AG04450 (cell line): Measurements from ENCODE around the gene EML6. TPM values are rescaled to one million over a fixed set of nuclear protein-coding genes. Genes with fewer than 3 reads are reported as not detected.

Experiments
- CTCF ChIA-PET: fragments of 300-600, 350-600 bp; formaldehyde crosslinking; extraction: SDS; loops from one replicate; lab custom pipeline; 2022; ENCODE audit warnings: antibody characterized with exemption, inconsistent platforms; lab: Charles Lee
- POLR2A ChIA-PET: fragments of 350-600 bp; formaldehyde crosslinking; extraction: SDS; loops from one replicate; lab custom pipeline; 2021; ENCODE audit warnings: antibody characterized with exemption, inconsistent platforms; lab: Yijun Ruan, JAX
- DNase-seq: peaks from one replicate; pipeline ENCODE4 v3.0.0-alpha.2; 2011; ENCODE audit warnings: low read depth, low spot score
- H3K27ac ChIP-seq: one replicate; pipeline ENCODE4 v1.5.1; 2012; ENCODE audit warnings: low read depth, low read length, control low read depth
- H3K27me3 ChIP-seq: one replicate; pipeline ENCODE4 v1.6.0; 2012; ENCODE audit warnings: low read length; ENCODE audit not compliant: control insufficient read depth, insufficient read depth
- H3K4me3 ChIP-seq: 2 replicates; pipeline ENCODE4 v1.5.1; 2011; ENCODE audit warnings: mild to moderate bottlenecking, low read depth, low read length, control low read depth
- H3K9me3 ChIP-seq: 2 replicates; pipeline ENCODE4 v1.5.1; 2012; ENCODE audit warnings: low read length; ENCODE audit not compliant: control insufficient read depth, insufficient read depth
- polyA minus RNA-seq: library from RNA; depleted of rRNA, polyadenylated mRNA; stranded (reverse); fragments of >200 nt; gene quantifications from 2 replicates; pipeline ENCODE4 v1.2.3, GENCODE V29; 2011; rRNA and poly(A)+ RNA removed
- polyA plus RNA-seq: library from polyadenylated mRNA; depleted of rRNA; stranded (reverse); fragments of >200 nt; gene quantifications from 2 replicates; pipeline ENCODE4 v1.2.3, GENCODE V29; 2011; rRNA removed
- TF ChIP-seq, protein P1 (sequence below): IDR thresholded peaks from 2 replicates; pipeline ENCODE4 v1.5.1; 2011; ENCODE audit warnings: low read depth, low read length, control low read depth, inconsistent platforms

EML6 gene
- 0.12 and 0.30 TPM in 2 replicates for polyA plus RNA-seq
- 0.09 TPM in 1 of 2 replicates, not detected in the other for polyA minus RNA-seq

DNA sequence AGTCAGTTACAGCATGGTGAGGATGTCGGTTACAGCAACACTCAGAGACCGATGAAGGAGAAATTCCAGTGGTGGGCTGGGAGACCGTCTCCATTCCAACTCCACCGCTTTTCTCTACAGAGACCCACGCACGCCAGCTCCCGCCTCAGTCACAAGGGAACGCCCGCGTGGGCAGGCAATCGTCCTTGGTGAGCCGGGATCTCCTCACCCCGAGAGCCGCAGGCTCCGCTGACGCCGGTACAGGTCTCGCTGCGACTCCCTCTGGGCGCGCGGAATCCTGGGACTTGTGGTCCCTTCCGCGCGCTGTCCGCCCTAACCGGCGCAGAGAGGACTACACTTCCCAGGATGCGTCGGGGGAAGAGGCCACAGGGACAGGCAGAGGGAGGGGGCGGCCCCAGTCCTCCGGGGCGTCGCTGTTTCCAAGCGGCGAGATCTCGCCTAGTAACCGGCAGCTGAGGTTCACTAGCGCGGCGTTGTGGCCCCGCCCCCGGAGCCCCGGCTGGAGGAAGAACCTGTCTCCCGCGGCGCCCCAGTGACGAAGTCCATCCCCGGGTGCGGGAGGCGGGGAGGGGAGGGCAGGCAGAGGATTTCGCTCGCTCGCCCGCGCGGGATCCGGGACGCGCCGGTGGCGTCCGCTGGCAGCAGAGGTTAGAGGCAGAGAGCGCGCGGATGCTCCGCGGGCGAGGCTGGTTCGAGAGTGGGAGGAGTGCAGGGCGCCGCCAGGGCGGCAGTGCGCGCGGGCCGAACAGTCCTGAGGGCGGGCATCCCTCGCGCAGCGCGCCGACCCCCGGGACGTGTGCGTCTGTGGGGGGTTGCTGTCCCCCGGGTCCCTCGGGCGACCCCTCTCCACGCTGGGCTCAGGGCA is at the start of gene EML6:
EML6 (plus strand) TSS at position 532 of the 865 bp plus-strand sequence. CDS start 1,400 bp downstream, outside the sequence.
- peak; percentile 91 for DNase-seq
- CTCF ChIA-PET = interaction anchor here (1.0 to 2.5 kb wide), 5 partner anchors 19 to 616 kb away, joined by 3 to 12 read pairs (median 5); no protein-coding TSS in a partner anchor
- TF ChIP-seq, protein P1, sequence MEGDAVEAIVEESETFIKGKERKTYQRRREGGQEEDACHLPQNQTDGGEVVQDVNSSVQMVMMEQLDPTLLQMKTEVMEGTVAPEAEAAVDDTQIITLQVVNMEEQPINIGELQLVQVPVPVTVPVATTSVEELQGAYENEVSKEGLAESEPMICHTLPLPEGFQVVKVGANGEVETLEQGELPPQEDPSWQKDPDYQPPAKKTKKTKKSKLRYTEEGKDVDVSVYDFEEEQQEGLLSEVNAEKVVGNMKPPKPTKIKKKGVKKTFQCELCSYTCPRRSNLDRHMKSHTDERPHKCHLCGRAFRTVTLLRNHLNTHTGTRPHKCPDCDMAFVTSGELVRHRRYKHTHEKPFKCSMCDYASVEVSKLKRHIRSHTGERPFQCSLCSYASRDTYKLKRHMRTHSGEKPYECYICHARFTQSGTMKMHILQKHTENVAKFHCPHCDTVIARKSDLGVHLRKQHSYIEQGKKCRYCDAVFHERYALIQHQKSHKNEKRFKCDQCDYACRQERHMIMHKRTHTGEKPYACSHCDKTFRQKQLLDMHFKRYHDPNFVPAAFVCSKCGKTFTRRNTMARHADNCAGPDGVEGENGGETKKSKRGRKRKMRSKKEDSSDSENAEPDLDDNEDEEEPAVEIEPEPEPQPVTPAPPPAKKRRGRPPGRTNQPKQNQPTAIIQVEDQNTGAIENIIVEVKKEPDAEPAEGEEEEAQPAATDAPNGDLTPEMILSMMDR = 0 out of 2 replicates have a peak, but pooled peaks have one; percentile 18

GRCh38 chr2:54675281-54675680 is 48.2 kb upstream of the EML6 start:
- Histone ChIP-seq H3K27me3 (peaks cover 3% of the 10 kb centered on the region), H3K9me3 (no peaks in the 10 kb centered on the region; the same call in 1 of the 2 replicates), H3K27ac (no peak overlapping the region), H3K4me3 (no peak overlapping the region)
- ChIA-PET CTCF (interaction anchor here (1.2 kb wide), 1 partner anchor 10 kb away, joined by 4 read pairs; no protein-coding TSS in a partner anchor), POLR2A (no interaction called here)
- TF ChIP-seq, protein P1 = no peak
- no peak for DNase-seq

More for the DNA sequence above, at the start of gene EML6:
- H3K27me3 ChIP-seq = peaks cover 26% of the 10 kb centered on the region
- POLR2A ChIA-PET = interaction anchor here (0.7 kb wide), 1 partner anchor 488 kb away, joined by 4 read pairs; no protein-coding TSS in a partner anchor
- H3K9me3 ChIP-seq = no peaks in the 10 kb centered on the region
- H3K4me3 ChIP-seq = peak within 1 kb of the TSS; percentile 76
- H3K27ac ChIP-seq = peak within 1 kb of the TSS; percentile 33

- H3K27ac ChIP-seq = no peak overlapping the region
- DNase-seq = no peak
- ChIA-PET POLR2A (no interaction called here), CTCF (interaction anchor here (1.0 to 1.2 kb wide), 2 partner anchors 10 to 29 kb away, joined by 3 to 4 read pairs; no protein-coding TSS in a partner anchor)
- H3K4me3 ChIP-seq = no peak overlapping the region
- TF ChIP-seq, protein P1 = no peak
- no peaks in the 10 kb centered on the region; the same call in 1 of the 2 replicates for H3K9me3 ChIP-seq
- H3K27me3 ChIP-seq = peaks cover 4% of the 10 kb centered on the region
These were observed 47.7 kb upstream of the EML6 start for GRCh38 chr2:54675738-54676137.

DNA sequence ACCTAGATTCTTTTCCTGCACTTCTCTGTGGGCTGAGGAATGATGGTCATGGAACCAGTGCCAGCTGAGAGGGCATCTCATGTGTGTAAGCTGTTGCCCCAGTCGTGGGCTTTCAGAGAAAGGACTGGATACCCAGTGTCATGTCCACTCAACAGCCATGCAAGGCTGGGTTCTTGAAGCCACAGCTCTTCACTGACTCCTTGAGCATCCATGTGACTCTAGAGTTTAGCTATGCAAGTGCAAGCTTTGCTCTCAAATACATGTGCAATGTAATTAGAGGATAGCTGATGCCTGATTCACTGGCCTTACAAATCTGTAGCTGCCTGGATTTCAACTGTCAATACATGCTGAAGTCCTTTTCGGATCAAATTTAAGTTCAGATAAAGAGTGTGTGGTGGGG is 46.8 kb upstream of the EML6 start:
- Histone ChIP-seq H3K4me3 (no peak overlapping the region), H3K27me3 (peaks cover 4% of the 10 kb centered on the region), H3K27ac (no peak overlapping the region), H3K9me3 (no peaks in the 10 kb centered on the region; the same call in 1 of the 2 replicates)
- DNase-seq = no peak
- POLR2A ChIA-PET = interaction anchor here (0.7 kb wide), 1 partner anchor 372 kb away, joined by 3 read pairs; no protein-coding TSS in a partner anchor
- TF ChIP-seq, protein P1 = no peak
- CTCF ChIA-PET = interaction anchor here (1.0 to 1.2 kb wide), 3 partner anchors 10 to 28 kb away, joined by 3 to 4 read pairs (median 4); no protein-coding TSS in a partner anchor
